OCI-M2 (cell line): Measurements from ENCODE around the gene WDR93.

Source experiments
- DNase-seq: peaks from one replicate; lab custom pipeline; 2025; ENCODE audit not compliant: unreplicated experiment; lab: John Stamatoyannopoulos, UW

WDR93 gene

DNA sequence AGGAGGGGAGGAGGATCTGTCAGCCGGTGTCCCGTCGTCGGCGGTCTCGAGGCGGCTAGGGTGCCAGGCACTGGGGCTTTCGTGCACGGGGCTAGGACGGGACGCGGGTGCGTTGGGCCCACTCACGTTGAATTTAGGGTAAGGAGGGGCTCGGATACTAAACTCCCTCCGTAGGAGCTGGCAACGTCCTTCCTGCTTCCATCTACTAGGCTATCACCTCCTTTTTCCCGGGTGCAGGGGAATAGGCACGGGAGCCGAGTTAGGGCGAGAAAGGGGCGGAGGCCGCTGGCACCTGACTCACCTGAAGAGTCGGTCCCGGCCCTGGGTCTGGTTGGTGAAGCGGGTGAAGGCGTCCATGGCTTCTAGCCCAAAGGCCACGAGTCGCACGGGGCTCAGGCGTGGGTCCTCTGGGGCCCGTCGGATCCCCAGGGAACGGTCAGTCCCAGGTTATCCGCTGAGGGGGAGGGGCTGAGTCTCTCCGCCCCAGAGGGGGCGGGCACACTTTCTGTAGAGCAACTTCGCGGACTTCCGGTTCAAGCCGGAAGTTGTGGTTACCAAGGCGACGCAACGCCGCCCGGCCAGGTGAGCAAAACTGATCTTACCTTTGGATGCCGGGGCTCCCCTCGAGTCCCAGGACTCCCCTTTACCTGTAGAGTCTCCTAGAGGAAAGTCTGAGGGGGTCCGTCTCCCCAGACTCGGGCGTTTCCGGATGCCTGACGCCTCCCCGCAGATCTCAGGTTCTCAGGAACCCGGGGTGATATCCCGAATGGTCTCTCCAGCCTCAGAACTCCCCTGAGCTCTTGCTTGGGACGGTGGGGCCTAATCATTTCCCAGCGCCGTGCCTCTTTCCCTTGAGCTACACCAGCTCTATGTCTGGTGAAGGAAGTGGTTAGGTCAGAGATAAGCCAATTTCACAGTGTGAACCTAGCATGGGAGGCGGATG is at the start of gene WDR93, which contains the start of gene PEX11A:
WDR93 (plus strand) TSS at position 536 of the 943 bp plus-strand sequence. CDS start 10,936 bp downstream, outside the sequence.
PEX11A (minus strand) TSS at position 479 of the 943 bp plus-strand sequence; CDS start at position 357, 122 bp downstream.
- DNase-seq: no peak

DNA sequence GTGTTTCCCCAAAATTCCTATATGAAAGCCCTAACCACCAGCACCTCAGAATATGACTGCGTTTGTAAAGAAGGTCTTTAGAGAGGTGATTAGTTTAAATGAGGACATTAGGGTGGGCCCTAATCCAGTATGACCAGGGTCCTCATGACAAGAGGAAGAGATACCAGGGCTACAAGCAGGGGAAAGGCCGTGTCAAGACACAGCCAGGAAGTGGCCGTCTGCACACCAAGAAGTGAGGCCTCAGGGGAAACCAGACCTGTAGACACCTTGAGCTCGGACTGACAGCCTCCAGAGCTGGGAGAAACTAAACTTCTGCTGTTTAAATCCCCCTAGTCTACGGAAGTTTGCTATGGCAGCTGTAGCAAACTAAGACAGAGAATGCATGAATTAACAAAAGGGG is 49.6 kb upstream of the WDR93 start:
- no peak for DNase-seq

GRCh38 chr15:89642106-89642505 is 48.5 kb upstream of the WDR93 start:
- no peak for DNase-seq

DNA sequence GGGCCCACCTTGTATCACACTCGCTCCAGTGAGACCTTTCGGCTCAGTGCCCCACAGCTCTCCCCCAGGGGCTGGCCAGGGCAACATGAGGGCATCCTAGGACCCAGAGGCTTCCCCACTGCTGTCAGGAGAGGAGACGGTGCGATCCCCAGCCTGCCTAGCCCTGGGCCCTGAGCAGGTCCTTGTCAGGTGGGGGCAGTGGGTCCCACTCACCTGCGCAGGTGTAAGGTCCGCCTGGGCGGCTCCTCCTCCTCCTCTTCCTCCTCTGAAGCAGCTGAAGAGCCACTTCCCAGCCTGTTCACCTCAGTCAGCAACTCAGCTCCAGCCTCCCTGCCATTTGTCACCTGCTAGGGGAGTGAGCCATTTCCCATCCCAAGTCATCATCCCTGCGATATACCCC is 44.9 kb upstream of the WDR93 start:
- no peak for DNase-seq

GRCh38 chr15:89646416-89647141 is 44.0 kb upstream of the WDR93 start:
- DNase-seq: no peak

- no peak for DNase-seq
Observed at GRCh38 chr15:89647191-89647851, 43.3 kb upstream of the WDR93 start.

DNA sequence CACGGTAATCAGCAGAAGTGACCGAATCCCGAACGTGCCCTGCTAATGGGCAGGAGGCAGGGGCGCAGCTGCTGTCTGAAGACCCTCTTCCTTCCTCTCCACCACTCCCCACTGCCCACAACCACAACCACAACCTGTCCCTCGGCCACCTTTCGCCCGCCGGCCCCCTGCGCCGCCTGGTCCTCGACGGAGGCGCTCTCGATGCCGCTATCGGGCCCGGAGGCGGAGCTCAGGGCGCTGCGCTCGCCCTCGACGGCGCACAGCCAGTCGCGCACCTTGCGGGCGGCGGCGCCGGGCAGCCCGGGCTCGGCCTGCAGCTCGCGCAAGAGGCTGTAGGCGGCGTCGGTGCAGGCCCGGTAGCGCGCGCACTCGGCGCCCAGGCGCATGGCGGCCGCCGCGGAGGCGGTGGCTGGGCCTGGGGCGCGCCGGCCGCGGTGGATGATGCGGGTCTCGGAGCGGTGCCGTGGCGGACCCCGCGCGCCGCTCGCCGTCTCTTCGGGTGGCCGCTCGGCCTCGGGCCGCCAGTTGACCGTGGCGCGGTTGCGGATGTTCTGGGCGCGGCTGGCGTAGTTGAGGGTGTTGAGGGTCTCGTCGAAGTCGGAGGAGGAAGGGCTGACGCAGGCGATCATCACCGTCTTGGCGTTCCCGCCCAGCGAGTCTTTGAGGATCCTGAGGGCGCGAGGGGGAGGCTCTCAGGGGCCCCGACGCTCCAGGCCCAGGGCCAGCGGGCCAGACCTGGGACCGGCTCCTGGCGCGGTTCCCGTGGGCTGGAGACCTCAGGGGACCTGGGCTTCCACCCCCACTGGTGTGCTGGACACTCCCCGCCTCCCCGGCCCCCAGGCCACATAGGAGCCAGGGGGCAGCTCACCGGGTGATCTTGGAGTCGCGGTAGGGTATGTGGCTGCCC is 42.3 kb upstream of the WDR93 start:
- no peak for DNase-seq

- DNase-seq: no peak
Observed at GRCh38 chr15:89649013-89649625, 41.5 kb upstream of the WDR93 start.

DNA sequence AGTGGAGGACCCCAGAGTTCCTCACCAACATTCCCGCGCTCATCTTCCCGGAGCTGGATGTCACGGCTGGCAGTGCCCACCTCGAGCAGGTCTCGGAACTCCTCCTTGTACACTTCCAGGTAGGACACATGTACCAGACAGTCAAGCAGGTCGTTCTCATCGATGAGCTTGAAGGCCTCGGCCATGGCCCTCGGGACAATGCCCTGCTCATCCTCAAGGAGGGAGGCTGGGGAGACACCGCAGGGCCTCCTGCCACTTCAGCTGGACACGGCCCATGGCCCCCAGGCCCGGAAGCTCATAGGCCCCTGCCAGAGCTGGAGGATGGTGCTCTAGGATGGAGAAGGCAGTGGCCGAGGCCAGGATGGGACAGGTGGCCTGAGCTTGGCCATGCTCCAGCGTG is 40.9 kb upstream of the WDR93 start:
- DNase-seq: no peak

DNA sequence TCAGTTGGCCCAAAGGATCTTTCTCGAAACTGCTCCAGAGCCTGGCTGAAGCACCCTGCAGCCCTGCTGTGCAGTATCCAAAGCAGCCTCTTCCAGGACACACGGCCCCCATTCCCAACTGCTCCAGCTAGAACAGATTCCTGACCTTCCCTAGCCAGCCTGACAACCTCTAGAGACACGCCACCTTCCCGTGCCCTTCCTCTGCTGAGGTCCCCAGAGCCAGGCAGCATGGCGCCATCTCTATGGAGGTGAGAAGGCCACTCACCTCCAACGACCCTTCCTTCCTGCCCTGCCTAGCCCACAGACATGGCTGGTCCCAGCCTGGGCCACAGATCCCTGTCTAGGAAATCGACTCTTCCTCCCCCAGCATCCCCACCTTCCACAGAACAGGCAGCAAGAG is 38.5 kb upstream of the WDR93 start:
- DNase-seq: no peak

DNA sequence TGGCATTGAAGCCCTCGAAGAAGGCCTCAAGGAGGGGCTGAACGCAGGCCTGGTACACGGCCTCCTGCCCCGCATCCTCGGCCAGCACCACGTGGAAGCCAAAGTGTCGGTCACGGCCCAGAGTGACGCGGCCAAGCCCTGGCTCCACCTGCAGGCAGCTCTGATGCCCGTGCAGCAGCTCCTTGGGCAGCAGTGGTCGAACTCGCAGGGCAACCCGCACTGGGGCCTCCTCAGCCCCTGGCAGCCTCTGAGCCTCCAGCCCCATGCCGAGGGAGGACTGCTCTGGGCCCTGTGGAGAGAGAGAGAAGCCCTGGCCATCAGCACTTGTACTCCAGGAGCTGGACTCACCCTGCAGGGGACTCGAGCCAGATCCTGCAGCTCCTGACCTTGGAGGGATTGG is 37.9 kb upstream of the WDR93 start:
- DNase-seq: no peak

- DNase-seq: no peak
Observed at GRCh38 chr15:89653578-89653977, 37.0 kb upstream of the WDR93 start.

GRCh38 chr15:89654301-89654761 is 36.3 kb upstream of the WDR93 start:
- DNase-seq: no peak

DNA sequence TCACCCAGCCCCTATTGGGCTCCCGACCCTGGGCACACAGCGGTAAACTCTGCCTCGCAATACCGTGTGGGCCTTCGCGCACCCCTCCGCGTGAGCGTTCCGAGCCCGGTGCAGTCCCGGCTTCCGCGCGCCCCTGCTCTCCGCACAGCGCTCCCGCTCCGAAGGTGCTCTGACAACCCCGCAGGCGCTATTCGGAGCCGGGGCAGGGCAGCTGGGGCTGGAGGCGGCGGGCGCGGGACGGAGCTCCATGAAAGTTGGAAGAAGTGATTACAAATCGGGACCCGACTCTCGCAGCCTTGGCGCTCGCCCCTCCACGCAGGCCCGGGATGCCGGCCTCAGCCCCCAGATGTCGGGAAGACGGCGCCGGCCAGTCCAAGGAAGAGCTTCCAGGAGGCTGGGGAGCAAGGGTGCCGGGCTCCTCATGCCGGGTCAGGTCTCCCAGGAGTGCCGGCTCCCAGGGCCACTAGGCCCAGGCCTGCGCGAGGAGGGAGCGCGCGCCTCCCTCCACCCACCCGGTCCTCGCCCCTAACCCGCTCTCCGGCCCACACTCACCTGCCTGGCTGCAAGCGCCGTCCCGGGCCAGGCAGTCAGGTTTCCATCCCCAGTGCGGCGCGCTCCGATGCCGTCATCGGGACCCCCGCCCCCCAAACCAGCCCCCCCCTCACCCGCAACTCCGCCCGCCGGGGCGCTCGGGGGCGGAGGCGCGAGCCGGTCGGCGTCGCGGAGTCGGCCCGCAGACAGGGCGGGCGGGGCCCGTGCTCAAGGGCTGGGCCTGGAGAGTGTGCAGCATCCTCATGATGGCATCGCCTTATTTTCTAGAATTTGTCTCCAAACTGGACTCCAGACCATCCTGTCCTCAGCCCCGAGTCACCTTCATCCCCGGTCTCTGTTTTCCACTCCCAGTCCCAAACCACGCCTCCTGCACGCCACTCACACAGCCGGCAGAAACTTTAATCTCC is 35.5 kb upstream of the WDR93 start, which contains the start of gene KIF7:
KIF7 (minus strand) TSS at position 621 of the 959 bp plus-strand sequence. CDS start 2,537 bp downstream, outside the sequence.
- no peak for DNase-seq

- DNase-seq: no peak
Observed at GRCh38 chr15:89656116-89656815, 34.3 kb upstream of the WDR93 start.

- no peak for DNase-seq
Observed at GRCh38 chr15:89657686-89658200, 32.9 kb upstream of the WDR93 start.

DNA sequence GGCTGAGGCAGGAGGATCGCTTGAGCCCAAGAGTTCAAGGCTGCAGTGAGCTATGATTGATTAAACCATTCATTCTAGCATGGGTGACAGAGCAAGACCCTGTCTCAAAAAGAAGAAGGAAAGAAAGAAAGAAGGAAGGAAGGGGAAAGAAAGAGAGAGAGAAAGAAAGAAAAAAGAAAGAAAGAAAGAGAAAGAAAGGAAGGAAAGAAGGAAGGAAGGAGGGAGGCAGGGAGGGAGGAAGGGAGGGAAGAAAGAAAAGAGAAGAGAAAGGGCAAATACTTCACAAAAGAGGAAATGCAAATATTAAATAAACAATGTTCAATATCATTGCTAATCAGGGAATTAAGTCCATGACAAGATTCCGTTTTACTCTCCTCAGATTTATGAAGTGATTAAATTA is 31.3 kb upstream of the WDR93 start:
- DNase-seq: no peak

DNA sequence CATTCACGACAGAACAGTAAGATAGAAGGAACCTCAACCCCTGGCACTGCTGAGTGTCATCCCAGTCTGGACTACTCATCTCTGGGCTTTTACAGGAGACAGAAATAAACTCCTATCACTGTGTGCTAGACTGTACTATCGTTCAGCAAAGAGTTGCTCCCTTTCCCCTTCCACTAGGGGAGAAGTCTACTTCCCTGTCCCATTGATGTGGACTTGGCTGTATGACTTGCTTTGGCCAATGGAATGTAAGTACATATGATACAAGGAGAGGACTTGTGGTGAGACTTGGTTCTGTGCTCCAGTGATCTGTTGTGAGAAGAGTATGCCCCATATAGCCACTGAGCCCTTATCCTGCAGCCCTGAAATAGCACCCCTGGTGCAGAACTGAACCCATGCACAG is 30.1 kb upstream of the WDR93 start:
- DNase-seq: no peak
